HG02678 (cell line): Measurements from ENCODE around the gene PATJ.

Experiments
- ATAC-seq: cut with Tn5 transposase; IDR thresholded peaks from one replicate; pipeline ENCODE4 v1.9.1; 2021; ENCODE audit warnings: mild to moderate bottlenecking, moderate library complexity; ENCODE audit not compliant: unreplicated experiment

Gene PATJ

DNA sequence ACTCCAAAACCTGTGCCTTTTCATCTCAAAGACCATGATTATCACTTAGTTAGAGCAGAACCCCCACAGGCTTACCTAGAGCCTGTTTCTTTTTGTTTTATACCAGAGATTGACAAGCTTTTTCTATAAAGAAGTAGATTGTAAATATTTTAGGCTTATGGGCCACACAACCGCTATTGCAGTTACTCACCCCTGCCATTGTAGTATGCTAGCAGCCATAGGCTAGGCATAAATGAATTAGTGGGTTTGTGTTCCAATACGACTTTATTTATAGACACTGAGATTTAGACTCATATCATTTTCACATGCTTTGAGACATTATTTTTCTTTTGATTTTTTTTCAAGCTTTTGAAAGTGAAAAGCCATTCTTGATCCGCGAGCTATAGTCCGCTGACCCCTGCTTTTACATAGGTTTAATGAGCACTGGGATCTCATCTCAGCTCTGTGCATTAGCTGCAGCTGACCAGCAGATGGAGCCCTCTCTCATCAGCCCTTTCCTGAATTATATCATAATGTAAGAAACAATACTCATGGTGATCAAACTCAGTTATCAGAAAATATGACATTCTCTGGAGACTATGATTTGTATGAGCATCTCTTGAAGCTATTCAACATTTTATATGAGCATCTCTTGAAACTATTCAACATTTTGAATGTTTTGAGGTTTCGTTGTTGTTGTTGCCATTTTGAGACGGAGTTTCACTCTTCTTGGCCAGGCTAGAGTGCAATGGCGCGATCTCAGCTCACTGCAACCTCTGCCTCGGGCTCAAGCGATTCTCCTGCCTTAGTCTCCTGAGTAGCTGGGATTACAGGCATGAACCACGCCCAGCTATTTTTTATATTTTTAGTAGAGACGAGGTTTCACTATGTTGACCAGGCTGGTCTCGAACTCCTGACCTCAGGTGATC, 340.4 kb downstream of the PATJ start:
- peak; percentile 64 for ATAC-seq

DNA sequence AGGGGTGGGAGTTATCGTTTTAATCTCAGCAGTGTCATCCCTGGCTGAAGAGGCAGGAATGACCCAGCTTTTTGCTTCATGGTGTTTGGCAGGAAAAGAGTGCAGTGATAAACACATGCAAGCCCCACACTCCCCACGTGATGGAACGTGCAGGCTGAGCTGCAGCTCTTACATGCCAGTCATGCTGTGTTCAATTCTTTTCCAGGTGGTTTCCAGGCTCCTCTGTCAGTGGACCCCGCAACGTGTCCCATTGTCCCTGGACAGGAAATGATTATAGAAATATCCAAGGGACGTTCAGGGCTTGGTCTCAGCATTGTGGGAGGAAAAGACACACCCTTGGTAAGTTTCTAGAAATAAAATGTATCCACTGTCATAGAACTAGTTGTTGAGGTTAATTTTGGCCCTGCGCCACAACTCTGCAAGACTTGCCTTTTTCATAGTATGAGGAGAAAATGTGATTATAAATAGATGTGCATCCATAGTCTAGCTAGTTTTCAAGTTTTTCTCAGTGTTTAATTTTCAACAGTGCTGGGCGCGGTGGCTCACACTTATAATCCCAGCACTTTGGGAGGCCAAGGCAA, 342.1 kb downstream of the PATJ start:
- ATAC-seq: no peak

DNA sequence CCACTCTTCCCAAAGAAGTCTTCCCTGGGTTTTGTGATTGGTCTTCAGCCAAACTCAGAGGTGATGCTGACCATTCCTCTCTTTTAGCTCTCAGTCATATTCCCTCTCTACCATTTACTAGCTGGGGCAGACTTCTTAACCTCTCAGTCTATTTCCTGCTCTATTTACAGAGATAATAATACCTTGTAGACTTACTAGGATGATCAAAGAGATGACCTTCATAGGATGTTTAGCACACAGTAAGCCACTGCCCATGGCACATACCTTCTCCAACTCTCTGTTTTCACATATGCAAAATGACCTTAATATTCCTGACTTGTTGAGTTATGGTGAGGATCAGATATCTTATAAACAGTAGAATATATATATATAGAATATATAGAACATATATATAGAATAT, 346.2 kb downstream of the PATJ start:
- no peak for ATAC-seq

- no peak for ATAC-seq
These were observed 347.3 kb downstream of the PATJ start for GRCh38 chr1:62089570-62089969.

DNA sequence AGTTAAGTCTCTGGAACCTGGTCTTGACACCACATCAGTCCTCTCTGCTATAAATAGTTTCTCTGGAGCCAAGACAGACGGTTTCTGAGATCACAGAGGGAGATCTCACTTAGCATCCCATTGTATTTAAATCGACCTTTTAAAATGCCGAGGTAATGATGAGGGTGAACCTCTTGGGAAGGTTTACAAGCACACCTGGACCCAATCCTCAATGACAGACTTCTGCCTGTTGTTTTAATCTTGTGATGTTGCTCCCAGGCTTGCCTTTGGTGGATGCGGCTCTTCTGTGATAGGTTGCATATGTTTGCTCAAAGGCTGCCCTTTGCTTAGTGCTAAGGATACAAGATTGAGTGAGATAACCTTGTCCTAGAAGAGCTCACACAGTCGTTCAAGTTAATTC, 347.7 kb downstream of the PATJ start:
- no peak for ATAC-seq

GRCh38 chr1:62092110-62092509, 349.8 kb downstream of the PATJ start:
- no peak for ATAC-seq

DNA sequence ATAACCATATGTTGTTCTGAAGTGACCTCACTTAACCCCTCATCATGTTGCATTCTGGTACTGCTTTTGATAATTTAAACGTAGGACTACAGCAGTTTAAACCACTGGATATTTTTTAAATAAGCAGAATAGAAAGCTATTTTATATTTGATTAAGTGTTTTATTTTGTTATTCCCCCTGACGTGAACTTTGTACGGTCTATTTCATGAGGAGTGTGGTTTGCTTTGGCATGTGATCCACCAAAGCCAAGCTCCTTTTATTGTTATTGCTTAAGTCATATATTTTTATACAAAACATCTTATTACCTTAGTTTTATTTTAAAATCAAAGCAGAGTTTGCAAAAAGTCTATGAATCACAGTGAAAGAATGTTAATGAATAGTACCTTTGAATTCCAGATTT, 351.0 kb downstream of the PATJ start:
- ATAC-seq: no peak

DNA sequence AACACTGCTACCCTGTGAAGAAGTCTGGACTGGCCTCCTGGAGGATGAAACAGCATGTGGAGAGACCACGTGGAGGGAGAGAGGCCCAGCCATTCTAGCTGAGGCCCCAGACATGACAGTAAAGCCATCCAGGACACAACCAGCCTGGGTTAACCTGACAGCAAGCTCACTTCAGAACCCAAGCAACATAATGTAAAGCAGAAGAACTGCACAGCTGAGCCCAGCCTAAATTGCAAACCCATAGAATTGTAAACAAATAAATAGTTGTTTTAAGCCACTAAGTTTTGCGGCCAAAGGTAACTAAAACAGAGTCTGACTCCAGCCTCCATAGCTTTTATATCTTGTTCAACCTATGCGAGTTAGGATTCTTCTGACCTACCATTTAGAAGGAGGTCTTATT, 355.2 kb downstream of the PATJ start:
- ATAC-seq: no peak

DNA sequence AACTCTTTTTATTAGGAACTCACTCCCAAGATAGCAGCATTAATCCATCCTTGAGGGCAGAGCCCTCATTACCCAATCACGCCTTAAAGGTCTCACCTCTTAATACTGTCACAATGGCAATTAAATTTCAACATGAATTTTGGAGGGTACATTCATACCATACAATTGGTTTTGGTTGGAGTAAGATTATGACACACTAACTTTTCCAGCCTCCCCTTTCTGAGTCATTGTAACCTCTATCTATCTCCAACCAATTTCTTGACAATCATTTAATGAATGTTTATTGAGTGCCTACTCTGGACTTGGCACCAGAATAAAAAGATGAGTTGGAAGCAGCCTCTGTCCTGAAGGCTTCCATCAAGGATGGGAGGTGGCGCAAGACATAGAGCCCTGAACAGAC, 358.2 kb downstream of the PATJ start:
- ATAC-seq: no peak

DNA sequence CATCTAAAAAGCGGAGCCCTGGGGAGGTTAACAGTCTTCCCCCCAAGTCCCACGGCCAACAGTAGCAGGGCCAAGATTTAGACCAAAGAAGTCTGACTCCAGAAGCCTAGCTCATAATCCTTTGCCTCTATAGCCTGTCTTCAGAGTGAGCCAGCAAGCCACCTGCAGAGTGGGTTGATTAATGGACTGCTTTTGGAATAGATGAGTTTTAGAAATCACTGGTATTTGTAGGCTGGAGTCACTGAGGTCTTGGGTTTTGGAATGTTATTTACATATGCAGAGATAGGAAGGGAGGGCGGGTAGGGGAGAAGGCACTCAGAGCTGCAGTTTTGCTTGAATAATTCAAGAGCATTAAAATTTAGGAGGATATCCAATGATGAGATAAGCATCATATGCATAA, 361.6 kb downstream of the PATJ start:
- ATAC-seq: no peak

DNA sequence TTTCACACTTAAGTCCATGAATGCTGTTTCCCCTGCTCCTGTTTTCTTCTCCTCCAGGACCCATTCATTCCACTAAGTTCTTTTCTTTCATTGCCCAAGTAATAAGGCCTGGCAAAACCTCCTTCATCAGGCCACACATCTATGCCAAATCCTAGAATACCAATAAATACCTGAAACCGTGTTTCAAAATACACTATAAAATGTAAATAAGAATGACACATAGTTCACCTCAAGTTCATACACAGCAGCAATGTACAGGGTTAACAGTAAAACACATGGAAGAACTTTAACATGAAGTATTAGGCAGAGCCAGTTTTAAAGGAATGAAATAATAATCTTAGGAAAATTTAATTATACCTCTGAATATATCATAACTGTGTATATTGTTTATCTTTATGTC, 365.6 kb downstream of the PATJ start:
- ATAC-seq: no peak

DNA sequence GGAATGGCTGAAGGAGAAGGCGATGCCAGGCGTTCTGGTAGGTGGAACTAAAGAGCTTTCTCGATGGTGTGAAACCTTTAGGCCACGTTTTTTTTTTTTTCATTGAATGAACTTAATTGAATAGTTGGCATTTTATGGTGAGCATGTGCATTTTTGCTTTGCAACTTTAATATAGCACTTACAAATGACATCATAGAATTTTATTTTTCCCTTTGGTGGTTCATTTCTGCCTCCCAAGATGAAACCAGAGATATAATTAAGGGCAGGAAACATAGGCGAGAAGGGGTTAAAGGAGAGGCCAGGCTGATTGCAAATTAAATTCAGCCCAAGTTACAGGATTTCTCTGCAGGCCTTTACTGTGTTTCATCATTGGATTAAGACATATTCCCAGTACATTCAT, 366.8 kb downstream of the PATJ start:
- ATAC-seq: no peak

- no peak for ATAC-seq
These were observed 368.0 kb downstream of the PATJ start for GRCh38 chr1:62110198-62110817.

DNA sequence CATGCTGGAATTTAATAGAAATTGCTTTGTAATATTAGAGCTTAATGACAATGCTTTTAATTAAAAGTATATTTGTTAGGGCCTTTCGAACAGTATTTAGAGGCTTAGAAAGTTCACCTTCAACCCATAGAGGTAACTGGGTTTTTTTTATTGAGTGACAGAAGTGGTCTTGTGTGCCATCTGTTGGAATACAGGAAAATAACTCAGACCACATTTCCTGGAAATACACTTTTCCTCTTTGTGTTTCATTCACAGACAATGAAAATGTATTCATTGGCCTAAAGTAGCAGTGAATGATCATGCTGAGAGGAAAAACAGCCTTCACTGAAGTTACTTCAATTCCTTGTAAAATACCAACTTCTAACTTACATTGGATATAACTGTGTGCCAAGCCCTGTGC, 368.8 kb downstream of the PATJ start:
- ATAC-seq: no peak

GRCh38 chr1:62113507-62113906, 371.2 kb downstream of the PATJ start:
- ATAC-seq: no peak

DNA sequence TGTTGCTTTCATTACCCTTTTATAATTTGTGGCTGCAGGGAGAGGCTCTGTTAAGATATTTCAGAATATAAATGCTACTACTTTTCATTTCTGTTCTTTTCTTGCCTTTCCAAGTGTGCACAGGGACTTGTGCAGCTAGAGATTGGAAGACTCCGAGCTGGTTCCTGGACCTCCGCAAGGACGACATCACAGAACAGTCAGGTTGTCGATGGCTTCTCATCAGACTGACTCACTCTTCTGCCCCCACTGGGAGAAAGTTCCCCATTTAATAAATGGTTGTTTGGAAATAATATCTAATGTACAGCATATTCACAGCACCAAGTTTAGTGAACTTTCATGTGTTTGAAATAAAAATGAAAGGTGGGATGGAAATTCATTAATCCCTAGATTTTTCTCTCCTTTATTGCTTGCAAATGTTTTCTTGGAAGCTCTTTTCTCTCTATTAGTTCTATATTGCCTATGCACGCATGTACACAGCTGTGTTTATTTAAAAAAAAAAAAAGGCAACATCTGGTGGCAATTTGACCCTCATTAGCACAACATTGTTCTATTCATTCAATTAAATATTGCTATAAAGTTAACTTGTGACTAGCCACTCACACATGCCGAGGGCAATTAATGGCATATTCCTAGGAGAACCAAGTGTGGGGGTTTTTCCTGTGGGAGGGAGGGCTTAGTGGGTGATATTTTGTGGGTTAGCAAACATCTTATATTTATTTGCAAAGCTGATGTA, 374.9 kb downstream of the PATJ start:
- ATAC-seq: no peak

- ATAC-seq: no peak
These were observed 384.5 kb downstream of the PATJ start for GRCh38 chr1:62126579-62127290.

- ATAC-seq: no peak
These were observed 386.5 kb downstream of the PATJ start for GRCh38 chr1:62128745-62129144.

DNA sequence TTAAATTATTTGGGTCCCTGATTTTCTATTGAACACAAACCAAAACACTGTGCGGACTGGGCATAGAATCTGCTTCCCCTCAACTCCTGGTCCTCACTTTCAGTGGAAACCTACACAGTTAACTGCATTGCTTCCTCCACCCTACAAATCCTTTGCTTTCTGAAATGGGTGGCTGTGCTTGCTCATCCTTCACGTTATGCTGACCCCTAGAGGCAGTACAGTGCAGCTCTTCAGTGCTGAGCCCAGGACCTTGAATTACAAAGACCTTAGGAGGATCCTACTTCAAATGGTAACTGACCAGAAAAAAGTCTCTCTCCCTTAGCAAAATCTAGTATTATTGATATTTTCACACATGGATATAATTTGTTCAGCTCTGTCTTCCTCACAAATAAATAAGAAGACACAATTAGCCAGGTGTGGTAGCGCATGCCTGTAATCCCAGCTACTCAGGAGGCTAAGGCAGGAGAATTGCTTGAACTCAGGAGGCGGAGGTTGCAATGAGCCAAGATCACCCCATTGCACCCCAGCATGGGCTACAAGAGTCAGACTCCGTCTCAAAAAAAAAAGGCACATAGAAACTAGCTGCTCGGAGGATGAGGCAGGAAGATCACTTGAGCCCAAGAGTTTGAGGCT, 388.9 kb downstream of the PATJ start:
- peak; percentile 64 for ATAC-seq

DNA sequence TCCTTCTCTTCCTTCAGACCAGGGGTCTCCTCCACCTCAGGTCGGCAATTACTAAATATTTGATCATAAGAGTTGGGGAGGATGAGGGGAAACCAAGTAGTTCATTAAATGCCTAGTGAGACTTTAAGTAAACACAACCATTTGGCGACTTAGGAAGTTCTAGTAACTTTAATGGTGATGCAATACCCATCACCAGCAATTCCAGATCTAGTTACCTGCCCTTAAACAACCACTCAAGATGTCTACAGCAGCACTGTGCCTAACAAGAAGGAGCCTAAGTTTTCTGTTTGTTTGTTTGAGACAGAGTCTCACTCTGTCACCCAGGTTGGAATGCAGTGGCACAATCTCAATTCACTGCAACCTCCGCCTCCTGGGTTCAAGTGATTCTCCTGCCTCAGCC, 395.7 kb downstream of the PATJ start:
- ATAC-seq: no peak
